ENCODE results near the gene C1orf167.

DNA sequence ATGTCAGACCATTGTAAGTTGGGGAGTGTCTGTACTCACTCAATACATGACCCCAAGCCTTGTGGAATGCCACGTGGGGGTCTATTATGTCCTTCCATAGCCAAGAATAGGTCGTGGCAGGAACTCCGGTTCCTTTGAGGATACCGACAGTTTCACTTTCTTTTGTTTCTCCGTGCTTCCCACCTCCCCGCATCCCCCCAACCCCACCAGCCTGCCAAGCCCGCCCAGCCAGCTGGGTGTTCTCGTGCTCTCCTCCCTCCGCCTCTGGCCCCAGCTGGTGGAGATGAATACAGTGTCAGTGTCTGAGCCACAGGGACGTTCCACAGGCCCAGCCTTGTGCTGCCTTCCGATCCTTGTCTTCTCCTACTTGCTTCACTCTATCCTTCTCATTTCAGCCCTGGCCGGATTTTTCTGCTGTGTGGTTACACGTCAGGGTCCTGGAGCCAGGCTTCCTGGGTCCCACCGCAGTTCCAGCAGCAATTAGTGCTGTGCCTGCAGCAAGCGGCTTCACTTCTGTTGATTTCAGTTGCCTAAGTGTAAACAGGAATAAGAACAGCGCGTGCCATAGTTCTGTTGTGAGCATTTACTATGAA, 30.2 kb upstream of the C1orf167 start:
- TF ChIP-seq CTCF (IDR thresholded peaks at IDR 0.05; ENCODE audit: low read depth, low read length, missing input control) (no peak), JUND (IDR thresholded peaks at IDR 0.05) (no peak), RAD21 (IDR thresholded peaks at IDR 0.05) (no peak), TAF1 (conservative IDR thresholded peaks at IDR 0.05) (no peak), REST (IDR thresholded peaks at IDR 0.05) (no peak), HNF4G (IDR thresholded peaks at IDR 0.05) (no peak), RXRA (IDR thresholded peaks at IDR 0.05) (no peak), MAX (IDR thresholded peaks at IDR 0.05) (no peak), HNF4A (conservative IDR thresholded peaks at IDR 0.05) (no peak)
- TF ChIP-seq, protein P1, sequence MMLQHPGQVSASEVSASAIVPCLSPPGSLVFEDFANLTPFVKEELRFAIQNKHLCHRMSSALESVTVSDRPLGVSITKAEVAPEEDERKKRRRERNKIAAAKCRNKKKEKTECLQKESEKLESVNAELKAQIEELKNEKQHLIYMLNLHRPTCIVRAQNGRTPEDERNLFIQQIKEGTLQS (IDR thresholded peaks at IDR 0.05) = no peak
